Caco-2 (cell line): Measurements from ENCODE around the gene SIRPA. TPM values are rescaled to one million over a fixed set of nuclear protein-coding genes. Genes with fewer than 3 reads are reported as not detected.

Experiments
- BruUV-seq: library from RNA; stranded (reverse); fragments of 400-500 nt; replicated peaks from 2 replicates; lab custom pipeline; 2021; lab: Mats Ljungman, UMichigan
- CTCF ChIA-PET: fragments of 300-600 bp; sonication (Branson Sonifier 250); formaldehyde crosslinking; loops from one replicate; lab custom pipeline; 2022; ENCODE audit warnings: antibody characterized with exemption; lab: Charles Lee
- POLR2A ChIA-PET: fragments of 300-600 bp; sonication (Branson Sonifier 250); formaldehyde crosslinking; loops from one replicate; lab custom pipeline; 2022; ENCODE audit warnings: antibody characterized with exemption; lab: Charles Lee
- DNase-seq, 2 experiments: peaks; one replicate each; pipeline versions ENCODE4 v3.0.0 to v3.0.0-alpha.2; 2020 to 2022
- H3K27me3 ChIP-seq: replicated peaks from 2 replicates; pipeline ENCODE4 v1.6.0; 2011; ENCODE audit warnings: low read length; ENCODE audit not compliant: control insufficient read depth, insufficient read depth
- H3K36me3 ChIP-seq: 2 replicates; pipeline ENCODE4 v1.5.1; 2011; ENCODE audit warnings: low read length; ENCODE audit not compliant: control insufficient read depth, insufficient read depth
- H3K4me1 ChIP-seq: fragments of 250-450 bp; sonication (Bioruptor Pico); 2 replicates; pipeline ENCODE4 v1.5.1; 2020; ENCODE audit warnings: mild to moderate bottlenecking
- H3K4me3 ChIP-seq: 2 replicates; pipeline ENCODE4 v1.5.1; 2011; ENCODE audit warnings: low read depth, mild to moderate bottlenecking, control low read depth, low read length
- H3K9me3 ChIP-seq: fragments of 250-450 bp; sonication (Bioruptor Pico); 2 replicates; pipeline ENCODE4 v1.5.1; 2020; ENCODE audit warnings: mild to moderate bottlenecking, moderate library complexity
- H3K27ac Mint-ChIP-seq: one replicate; pipeline ENCODE4 v1.8.0; 2022; ENCODE audit warnings: mixed read lengths; ENCODE audit not compliant: unreplicated experiment
- H3K27me3 Mint-ChIP-seq: one replicate; pipeline ENCODE4 v1.8.0; 2022; ENCODE audit warnings: mixed read lengths; ENCODE audit not compliant: insufficient read depth, unreplicated experiment
- H3K36me3 Mint-ChIP-seq: one replicate; pipeline ENCODE4 v1.8.0; 2022; ENCODE audit warnings: mild to moderate bottlenecking, mixed read lengths; ENCODE audit not compliant: insufficient read depth, unreplicated experiment
- H3K4me1 Mint-ChIP-seq: one replicate; pipeline ENCODE4 v1.8.0; 2022; ENCODE audit warnings: low read depth, mixed read lengths; ENCODE audit not compliant: unreplicated experiment
- H3K4me3 Mint-ChIP-seq: one replicate; pipeline ENCODE4 v1.8.0; 2022; ENCODE audit warnings: mild to moderate bottlenecking, moderate library complexity, mixed read lengths; ENCODE audit not compliant: unreplicated experiment
- H3K9me3 Mint-ChIP-seq: one replicate; pipeline ENCODE4 v1.8.0; 2022; ENCODE audit warnings: mixed read lengths; ENCODE audit not compliant: unreplicated experiment
- intact Hi-C: fragments of 100-400 bp; cut with micrococcal nuclease; formaldehyde crosslinking; loops from one replicate; pipeline ENCODE4 v1.10.0; 2022; ENCODE audit not compliant: unreplicated experiment
- total RNA-seq: library from RNA; stranded (reverse); gene quantifications from 2 replicates; pipeline ENCODE4 v1.2.3, GENCODE V29; 2022
- TF ChIP-seq, protein P1 (sequence below), 2 experiments: fragments of 200-600 bp in 1 of 2; IDR thresholded peaks; 1 replicate in 1 of 2; 2 replicates in 1 of 2; pipeline versions ENCODE4 v1.5.1 to v1.8.0; 2011 to 2022; ENCODE audit warnings: antibody characterized with exemption in 1 of 2, control low read depth in 1 of 2, inconsistent platforms in 1 of 2, low read depth in 1 of 2, low read length in 1 of 2, mild to moderate bottlenecking in 1 of 2, moderate library complexity in 1 of 2; ENCODE audit not compliant: insufficient read depth in 1 of 2, severe bottlenecking in 1 of 2, unreplicated experiment in 1 of 2

The SIRPA gene
- total RNA-seq, 1 experiment from 2014 or later: 33.3 TPM

DNA sequence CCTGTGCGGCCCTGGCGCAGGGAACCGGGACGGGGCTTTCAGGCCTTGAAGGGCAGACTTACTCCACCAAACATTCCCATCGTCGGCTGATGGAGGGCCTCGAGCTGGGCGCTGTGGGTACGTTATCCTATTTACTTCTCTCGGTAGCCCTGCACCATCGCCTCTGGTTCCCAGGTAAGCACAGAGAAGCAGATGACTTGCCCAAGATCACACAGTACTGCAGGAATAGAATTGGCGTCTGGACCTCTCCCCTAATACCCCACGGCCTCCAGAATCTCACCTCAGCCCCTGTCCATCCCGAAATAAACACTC is 52.3 kb downstream of the SIRPA start:
- no peaks in the 10 kb centered on the region for H3K36me3 ChIP-seq
- ChIA-PET POLR2A (interaction anchor here (1.0 kb wide), 1 partner anchor 147 kb away, joined by 3 read pairs; no protein-coding TSS in a partner anchor), CTCF (no interaction called here)
- DNase-seq: no peak
- no peaks in the 10 kb centered on the region for H3K9me3 ChIP-seq
- H3K4me3 ChIP-seq: no peak overlapping the region; the same call in 1 of the 2 replicates
- H3K36me3 Mint-ChIP-seq: no peaks in the 10 kb centered on the region
- BruUV-seq: no TSS peak
- TF ChIP-seq, protein P1, sequence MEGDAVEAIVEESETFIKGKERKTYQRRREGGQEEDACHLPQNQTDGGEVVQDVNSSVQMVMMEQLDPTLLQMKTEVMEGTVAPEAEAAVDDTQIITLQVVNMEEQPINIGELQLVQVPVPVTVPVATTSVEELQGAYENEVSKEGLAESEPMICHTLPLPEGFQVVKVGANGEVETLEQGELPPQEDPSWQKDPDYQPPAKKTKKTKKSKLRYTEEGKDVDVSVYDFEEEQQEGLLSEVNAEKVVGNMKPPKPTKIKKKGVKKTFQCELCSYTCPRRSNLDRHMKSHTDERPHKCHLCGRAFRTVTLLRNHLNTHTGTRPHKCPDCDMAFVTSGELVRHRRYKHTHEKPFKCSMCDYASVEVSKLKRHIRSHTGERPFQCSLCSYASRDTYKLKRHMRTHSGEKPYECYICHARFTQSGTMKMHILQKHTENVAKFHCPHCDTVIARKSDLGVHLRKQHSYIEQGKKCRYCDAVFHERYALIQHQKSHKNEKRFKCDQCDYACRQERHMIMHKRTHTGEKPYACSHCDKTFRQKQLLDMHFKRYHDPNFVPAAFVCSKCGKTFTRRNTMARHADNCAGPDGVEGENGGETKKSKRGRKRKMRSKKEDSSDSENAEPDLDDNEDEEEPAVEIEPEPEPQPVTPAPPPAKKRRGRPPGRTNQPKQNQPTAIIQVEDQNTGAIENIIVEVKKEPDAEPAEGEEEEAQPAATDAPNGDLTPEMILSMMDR (IDR thresholded peaks at IDR 0.05; ENCODE audit: insufficient read depth in 1 of 2, low read depth in 1 of 2, low read length in 1 of 2, severe bottlenecking in 1 of 2, unreplicated experiment in 1 of 2): no peak
- no peaks in the 10 kb centered on the region for H3K27me3 ChIP-seq
- peaks cover 15% of the 10 kb centered on the region for H3K4me1 Mint-ChIP-seq
- no peaks in the 10 kb centered on the region for H3K9me3 Mint-ChIP-seq
- no peak overlapping the region for H3K27ac Mint-ChIP-seq
- H3K4me1 ChIP-seq: peaks cover 24% of the 10 kb centered on the region
- H3K27me3 Mint-ChIP-seq: no peaks in the 10 kb centered on the region
- intact Hi-C loops: no loop called here
- peak overlapping the region; percentile 72 for H3K4me3 Mint-ChIP-seq

DNA sequence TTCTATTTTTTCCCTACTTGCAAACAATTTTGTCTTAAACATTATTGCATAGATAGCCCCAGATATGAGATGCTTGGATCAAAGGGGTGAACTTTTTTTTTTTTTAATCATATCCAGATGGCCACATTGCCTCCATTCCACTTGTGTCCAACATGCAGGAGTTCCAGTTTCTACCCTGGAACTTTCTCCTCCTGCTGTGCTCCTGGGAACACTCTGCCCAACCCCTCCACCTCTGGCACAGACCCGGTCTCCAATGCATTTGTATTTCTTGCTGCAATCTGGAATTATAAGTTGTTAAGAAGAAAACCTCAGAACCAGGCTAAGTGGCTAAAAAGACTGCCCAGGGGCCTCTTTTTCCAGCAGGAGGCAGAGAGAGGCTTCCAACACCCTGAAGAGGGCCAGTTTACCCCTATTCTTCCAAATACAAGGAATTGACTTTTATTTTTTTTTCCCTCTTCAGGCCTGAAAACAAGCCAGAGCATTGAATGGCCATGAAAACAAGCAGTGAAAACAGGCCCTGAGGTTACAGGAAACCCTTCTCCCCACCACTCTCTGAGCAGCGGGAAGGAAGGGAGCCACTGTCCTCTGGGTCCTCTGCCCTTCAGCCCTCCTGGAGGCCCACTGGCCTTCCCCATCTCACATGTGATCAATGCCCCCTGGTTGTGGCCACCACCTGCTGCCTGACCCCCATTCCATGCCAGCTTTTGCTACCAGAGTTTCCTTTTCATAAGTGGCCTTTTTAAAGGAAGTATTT is 54.3 kb downstream of the SIRPA start:
- intact Hi-C loops: no loop called here
- Mint-ChIP-seq H3K4me3 (no peak overlapping the region), H3K27me3 (no peaks in the 10 kb centered on the region), H3K27ac (no peak overlapping the region), H3K4me1 (no peaks in the 10 kb centered on the region), H3K36me3 (no peaks in the 10 kb centered on the region), H3K9me3 (no peaks in the 10 kb centered on the region)
- H3K4me3 ChIP-seq: no peak overlapping the region
- no TSS peak for BruUV-seq
- ChIA-PET POLR2A (no interaction called here), CTCF (interaction anchor here (0.6 to 1.0 kb wide), 2 partner anchors 20 to 183 kb away, joined by 3 read pairs; no protein-coding TSS in a partner anchor)
- H3K36me3 ChIP-seq: no peaks in the 10 kb centered on the region
- H3K4me1 ChIP-seq: peaks cover 4% of the 10 kb centered on the region; the same call in 1 of the 2 replicates
- H3K9me3 ChIP-seq: no peaks in the 10 kb centered on the region
- TF ChIP-seq, protein P1 (IDR thresholded peaks at IDR 0.05; ENCODE audit: insufficient read depth in 1 of 2, low read depth in 1 of 2, low read length in 1 of 2, severe bottlenecking in 1 of 2, unreplicated experiment in 1 of 2): no peak
- no peak for DNase-seq
- no peaks in the 10 kb centered on the region for H3K27me3 ChIP-seq

DNA sequence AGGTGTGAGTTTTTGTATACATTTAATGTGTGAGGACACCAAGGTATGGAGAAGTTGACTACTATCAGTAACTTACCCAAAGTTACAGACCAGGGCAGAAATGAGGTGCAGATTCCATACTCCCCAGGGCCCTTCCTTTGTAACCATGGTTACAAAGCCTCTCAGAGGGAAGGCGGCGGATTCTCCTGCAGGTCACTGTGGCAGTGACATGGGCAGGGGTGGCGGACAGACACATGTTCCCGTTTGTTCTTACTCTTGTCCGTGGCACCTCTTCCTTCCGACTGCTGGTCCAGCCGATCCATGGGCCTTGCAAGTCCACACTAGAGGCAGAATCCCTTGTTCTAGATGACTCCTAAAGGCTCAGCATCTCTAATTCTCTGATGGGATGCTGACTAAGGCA is 55.6 kb downstream of the SIRPA start:
- Mint-ChIP-seq H3K36me3 (no peaks in the 10 kb centered on the region), H3K9me3 (no peaks in the 10 kb centered on the region), H3K27ac (no peak overlapping the region), H3K27me3 (no peaks in the 10 kb centered on the region), H3K4me3 (no peak overlapping the region), H3K4me1 (peaks cover 6% of the 10 kb centered on the region)
- BruUV-seq: no TSS peak
- Histone ChIP-seq H3K4me1 (peaks cover 7% of the 10 kb centered on the region; the same call in 1 of the 2 replicates), H3K4me3 (no peak overlapping the region), H3K36me3 (no peaks in the 10 kb centered on the region), H3K27me3 (no peaks in the 10 kb centered on the region), H3K9me3 (no peaks in the 10 kb centered on the region)
- no peak for DNase-seq
- intact Hi-C loops: no loop called here
- TF ChIP-seq, protein P1 (IDR thresholded peaks at IDR 0.05; ENCODE audit: insufficient read depth in 1 of 2, low read depth in 1 of 2, low read length in 1 of 2, severe bottlenecking in 1 of 2, unreplicated experiment in 1 of 2): no peak
- CTCF ChIA-PET: no interaction called here
- POLR2A ChIA-PET: no interaction called here
